ENCODE data around the gene ARHGAP22.

ARHGAP22 gene

DNA sequence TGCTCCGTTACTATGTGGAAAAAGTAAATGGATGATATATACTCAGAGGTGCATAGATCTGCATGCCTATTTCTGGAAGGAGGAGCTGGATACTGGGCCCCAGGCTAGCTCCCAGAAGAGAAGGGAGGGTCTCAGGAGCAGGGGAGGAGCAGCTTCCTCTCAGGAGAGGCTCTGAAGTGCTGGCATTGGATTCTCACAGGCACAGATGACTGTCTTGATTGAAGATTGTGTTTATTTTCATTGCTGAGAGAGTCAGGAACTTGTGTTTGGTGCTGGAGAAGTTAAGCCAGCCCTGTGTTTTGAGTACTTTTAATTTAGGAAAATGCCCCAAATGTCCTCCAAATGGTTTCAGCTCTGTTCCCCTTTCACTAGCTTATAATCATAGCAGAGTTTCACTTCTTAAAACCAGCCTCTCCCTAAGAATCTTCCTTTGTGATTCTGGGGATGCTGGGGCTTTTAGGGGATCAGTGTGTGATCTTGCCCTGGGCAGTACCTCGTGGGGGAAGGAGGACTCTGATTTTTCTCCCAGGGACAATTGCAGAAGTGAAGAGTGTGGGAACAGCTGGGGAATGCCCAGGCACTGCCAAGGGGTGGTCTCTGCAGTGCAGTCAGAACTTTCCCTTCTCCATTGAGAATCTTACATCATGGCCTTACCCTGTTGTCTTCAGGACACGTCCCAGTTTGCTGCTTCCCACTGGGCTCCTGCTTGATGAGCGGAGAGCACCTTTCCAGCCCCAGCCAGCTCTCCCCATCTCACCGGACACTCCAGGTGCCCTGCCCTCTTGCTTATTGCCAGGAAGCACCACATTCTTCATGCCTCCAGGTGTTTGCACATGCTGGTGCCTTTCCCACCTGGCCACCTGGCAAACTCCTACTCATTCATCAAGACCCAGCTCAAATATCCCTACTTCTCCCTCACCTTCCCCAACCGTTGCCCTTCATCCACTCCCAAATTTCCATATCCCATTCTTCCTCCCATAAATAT is 102.8 kb downstream of the ARHGAP22 start:
- Histone ChIP-seq H3K9ac (ENCODE audit: low read depth in 1 of 2, low read length in 2 of 2) (no peak overlapping the region), H3K9me3 (ENCODE audit: control insufficient read depth in 2 of 2, low read length in 2 of 2) (no peaks in the 10 kb centered on the region), H3K4me3 (ENCODE audit: low read length in 2 of 2) (no peak overlapping the region), H3K4me1 (ENCODE audit: control insufficient read depth in 2 of 2, insufficient read depth in 2 of 2, low read length in 2 of 2) (no peaks in the 10 kb centered on the region), H3K27me3 (ENCODE audit: control insufficient read depth in 2 of 2, insufficient read depth in 2 of 2, low read length in 2 of 2) (no peaks in the 10 kb centered on the region), H3K27ac (ENCODE audit: low read depth in 2 of 2, low read length in 2 of 2) (no peak overlapping the region), H3K36me3 (ENCODE audit: control insufficient read depth in 2 of 2, insufficient read depth in 2 of 2, low read length in 2 of 2) (no peaks in the 10 kb centered on the region)

DNA sequence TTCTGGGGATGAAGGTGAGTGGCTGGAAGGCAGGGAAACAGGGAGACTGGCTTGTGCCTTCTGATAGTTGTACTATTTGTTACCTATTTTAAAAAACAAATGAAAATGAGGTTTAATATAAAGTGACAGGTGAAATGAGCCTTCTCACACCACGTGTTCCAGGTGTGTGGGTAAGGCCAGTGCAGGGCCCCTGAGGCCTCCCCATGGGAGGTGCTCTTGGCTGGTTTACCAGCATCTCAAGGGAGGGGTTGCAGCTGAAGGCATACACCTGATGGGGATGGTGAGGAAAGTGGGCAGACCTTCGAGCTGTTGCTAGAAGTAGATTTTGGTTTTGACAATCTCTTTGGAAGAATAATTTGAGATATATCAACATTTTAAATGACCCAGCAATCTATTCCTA is 103.6 kb downstream of the ARHGAP22 start:
- H3K27me3 ChIP-seq (ENCODE audit: control insufficient read depth in 2 of 2, insufficient read depth in 2 of 2, low read length in 2 of 2), result no peaks in the 10 kb centered on the region
- no peak overlapping the region for H3K9ac ChIP-seq (ENCODE audit: low read depth in 1 of 2, low read length in 2 of 2)
- H3K4me1 ChIP-seq (ENCODE audit: control insufficient read depth in 2 of 2, insufficient read depth in 2 of 2, low read length in 2 of 2), result no peaks in the 10 kb centered on the region
- no peaks in the 10 kb centered on the region for H3K9me3 ChIP-seq (ENCODE audit: control insufficient read depth in 2 of 2, low read length in 2 of 2)
- no peak overlapping the region for H3K4me3 ChIP-seq (ENCODE audit: low read length in 2 of 2)
- no peak overlapping the region for H3K27ac ChIP-seq (ENCODE audit: low read depth in 2 of 2, low read length in 2 of 2)
- H3K36me3 ChIP-seq (ENCODE audit: control insufficient read depth in 2 of 2, insufficient read depth in 2 of 2, low read length in 2 of 2), result no peaks in the 10 kb centered on the region

DNA sequence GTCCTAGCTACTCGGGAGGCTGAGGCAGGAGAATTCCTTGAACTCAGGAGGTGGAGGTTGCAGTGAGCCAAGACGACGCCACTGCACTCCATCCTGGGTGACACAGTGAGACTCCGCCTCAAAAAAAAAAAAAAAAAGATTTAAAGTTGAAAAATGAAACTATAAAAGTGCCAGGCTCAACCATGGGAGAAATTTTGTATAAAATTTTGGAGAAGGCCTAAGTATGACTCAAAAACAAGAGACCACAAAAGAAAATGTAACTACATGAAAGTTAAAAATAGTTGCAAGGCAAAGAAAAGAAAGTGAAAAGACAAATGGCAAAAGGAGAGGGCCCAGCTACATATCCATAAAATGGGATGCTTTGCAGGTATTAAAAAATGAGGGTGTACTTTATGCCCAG is 104.1 kb downstream of the ARHGAP22 start:
- Histone ChIP-seq H3K9ac (ENCODE audit: low read depth in 1 of 2, low read length in 2 of 2) (no peak overlapping the region), H3K4me1 (ENCODE audit: control insufficient read depth in 2 of 2, insufficient read depth in 2 of 2, low read length in 2 of 2) (no peaks in the 10 kb centered on the region), H3K36me3 (ENCODE audit: control insufficient read depth in 2 of 2, insufficient read depth in 2 of 2, low read length in 2 of 2) (no peaks in the 10 kb centered on the region), H3K9me3 (ENCODE audit: control insufficient read depth in 2 of 2, low read length in 2 of 2) (no peaks in the 10 kb centered on the region), H3K27me3 (ENCODE audit: control insufficient read depth in 2 of 2, insufficient read depth in 2 of 2, low read length in 2 of 2) (no peaks in the 10 kb centered on the region), H3K27ac (ENCODE audit: low read depth in 2 of 2, low read length in 2 of 2) (no peak overlapping the region), H3K4me3 (ENCODE audit: low read length in 2 of 2) (no peak overlapping the region)

DNA sequence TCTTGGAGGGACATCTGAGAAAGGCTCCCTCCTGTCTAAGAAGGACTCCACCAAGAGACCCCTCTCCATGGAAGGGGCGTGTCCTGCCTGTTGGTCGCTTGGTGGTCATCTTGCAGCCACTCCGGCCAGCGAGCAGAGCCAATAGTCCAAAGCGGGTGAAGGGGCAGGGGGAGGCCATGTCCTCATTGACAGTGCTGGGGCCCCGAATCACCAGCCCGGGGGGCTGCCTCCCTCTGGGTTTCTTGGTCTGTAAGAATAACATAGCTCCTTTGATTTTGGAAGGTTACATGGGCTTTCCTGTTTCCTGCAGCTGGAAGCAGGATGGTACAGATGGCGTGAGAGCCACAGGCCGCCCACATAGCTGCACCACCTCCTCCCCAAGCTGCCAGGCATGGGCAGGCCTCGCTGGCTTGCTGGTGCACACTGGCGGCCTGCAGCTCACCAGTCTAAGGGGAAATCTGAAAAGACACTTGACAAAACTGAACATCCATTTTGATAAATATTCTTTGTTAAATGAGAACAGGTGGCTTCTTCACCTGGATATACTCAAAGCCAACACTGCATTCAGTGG is 105.8 kb downstream of the ARHGAP22 start:
- H3K9me3 ChIP-seq (ENCODE audit: control insufficient read depth in 2 of 2, low read length in 2 of 2), result no peaks in the 10 kb centered on the region
- H3K27ac ChIP-seq (ENCODE audit: low read depth in 2 of 2, low read length in 2 of 2), result no peak overlapping the region
- H3K27me3 ChIP-seq (ENCODE audit: control insufficient read depth in 2 of 2, insufficient read depth in 2 of 2, low read length in 2 of 2), result no peaks in the 10 kb centered on the region
- H3K4me1 ChIP-seq (ENCODE audit: control insufficient read depth in 2 of 2, insufficient read depth in 2 of 2, low read length in 2 of 2), result no peaks in the 10 kb centered on the region
- H3K4me3 ChIP-seq (ENCODE audit: low read length in 2 of 2), result no peak overlapping the region
- H3K36me3 ChIP-seq (ENCODE audit: control insufficient read depth in 2 of 2, insufficient read depth in 2 of 2, low read length in 2 of 2), result no peaks in the 10 kb centered on the region
- no peak overlapping the region for H3K9ac ChIP-seq (ENCODE audit: low read depth in 1 of 2, low read length in 2 of 2)

DNA sequence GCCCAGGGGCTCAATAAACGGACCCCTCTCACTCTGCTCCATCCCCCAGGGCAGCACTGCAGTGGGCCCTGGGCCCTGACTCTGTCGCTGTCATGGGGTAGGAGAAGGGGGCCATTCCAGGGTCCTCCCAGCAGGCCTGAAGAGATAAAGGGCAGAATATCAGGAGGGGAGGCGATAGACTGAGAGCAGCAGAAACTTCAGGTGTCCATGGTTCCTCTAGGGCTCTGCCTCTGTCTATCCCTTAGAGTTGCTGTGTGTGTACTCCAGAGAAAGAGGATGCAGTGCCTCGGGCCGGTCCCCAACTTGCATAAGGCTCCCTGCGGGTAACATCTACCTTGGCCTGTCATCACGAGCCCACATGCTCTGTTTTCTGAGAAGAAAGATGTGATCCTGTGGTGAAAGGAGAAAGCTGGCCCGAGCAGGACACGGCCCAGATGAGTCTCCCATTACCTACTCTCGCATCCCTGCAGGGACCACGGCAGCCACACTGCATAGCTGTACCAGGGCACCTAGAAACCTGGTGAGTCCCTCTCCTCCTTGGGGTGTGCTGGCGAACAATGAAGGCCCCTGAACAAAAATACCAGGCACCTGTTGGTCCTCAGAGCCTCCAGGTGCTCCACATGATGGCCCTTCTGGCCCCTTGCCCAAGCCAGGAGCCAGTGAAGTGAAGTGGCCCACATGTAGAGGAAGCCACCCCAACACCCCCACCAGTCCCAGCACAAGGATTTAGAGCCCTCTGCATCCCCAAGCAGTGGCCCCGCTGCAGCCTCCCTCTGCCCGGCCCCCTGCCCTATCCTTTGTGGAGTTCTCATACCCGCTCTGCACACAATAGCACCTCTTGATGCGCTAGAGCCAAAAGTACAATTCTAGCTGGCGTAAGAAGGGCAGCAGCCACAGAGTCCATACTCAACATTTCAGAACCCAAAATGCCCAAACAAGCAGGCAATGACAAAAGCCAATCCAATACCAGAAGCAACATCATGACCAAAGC is 106.8 kb downstream of the ARHGAP22 start:
- no peak overlapping the region for H3K4me3 ChIP-seq (ENCODE audit: low read length in 2 of 2)
- no peaks in the 10 kb centered on the region for H3K36me3 ChIP-seq (ENCODE audit: control insufficient read depth in 2 of 2, insufficient read depth in 2 of 2, low read length in 2 of 2)
- H3K4me1 ChIP-seq (ENCODE audit: control insufficient read depth in 2 of 2, insufficient read depth in 2 of 2, low read length in 2 of 2), result no peaks in the 10 kb centered on the region
- H3K27ac ChIP-seq (ENCODE audit: low read depth in 2 of 2, low read length in 2 of 2), result no peak overlapping the region
- no peak overlapping the region for H3K9ac ChIP-seq (ENCODE audit: low read depth in 1 of 2, low read length in 2 of 2)
- H3K27me3 ChIP-seq (ENCODE audit: control insufficient read depth in 2 of 2, insufficient read depth in 2 of 2, low read length in 2 of 2), result no peaks in the 10 kb centered on the region
- H3K9me3 ChIP-seq (ENCODE audit: control insufficient read depth in 2 of 2, low read length in 2 of 2), result no peaks in the 10 kb centered on the region

DNA sequence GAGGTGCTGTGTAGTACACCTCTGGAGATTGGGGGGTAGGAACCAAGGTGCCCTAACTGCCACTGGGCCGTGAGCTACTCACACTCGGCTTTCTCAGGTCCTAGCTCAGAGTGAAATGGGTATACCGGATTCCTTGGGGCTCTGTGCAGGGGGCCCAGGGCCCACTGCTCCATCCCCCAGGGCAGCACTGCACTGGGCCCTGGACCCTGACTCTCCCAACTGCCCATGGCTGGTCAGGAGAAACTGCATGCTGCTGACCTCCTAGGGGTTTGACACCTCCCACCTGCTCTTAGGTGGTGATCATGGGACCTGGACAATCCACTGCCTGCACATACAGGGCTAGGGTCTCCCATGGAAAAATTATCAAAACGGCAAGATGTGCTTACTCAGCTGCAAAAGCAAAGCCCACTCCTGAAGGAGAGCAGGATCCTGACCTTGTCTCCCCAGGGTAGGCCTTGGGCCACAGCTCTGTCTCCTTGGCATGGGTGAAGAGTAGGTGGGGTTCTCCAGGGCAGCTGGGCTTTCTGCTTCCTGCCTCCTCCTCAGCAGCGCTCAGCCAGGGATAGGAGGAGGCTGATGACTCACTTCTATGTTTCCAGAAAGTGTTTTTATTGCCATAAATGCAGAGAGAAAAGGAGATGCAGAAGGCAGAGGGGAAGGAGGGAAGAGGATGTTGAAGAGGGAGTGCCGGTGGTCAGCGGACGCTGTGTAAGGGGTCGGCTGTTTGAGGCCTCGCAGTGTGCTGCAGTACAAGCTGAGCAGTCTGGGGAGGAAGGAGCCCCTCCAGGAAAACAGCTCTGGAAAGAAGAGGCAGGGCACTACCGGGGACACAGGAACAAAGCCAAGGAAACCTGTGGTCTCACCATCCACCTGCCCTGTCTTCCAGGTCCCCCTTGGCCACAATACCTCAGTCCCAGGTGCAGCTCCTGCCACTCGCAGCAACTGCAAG is 107.8 kb downstream of the ARHGAP22 start:
- H3K27ac ChIP-seq (ENCODE audit: low read depth in 2 of 2, low read length in 2 of 2), result no peak overlapping the region
- H3K9me3 ChIP-seq (ENCODE audit: control insufficient read depth in 2 of 2, low read length in 2 of 2), result no peaks in the 10 kb centered on the region
- H3K9ac ChIP-seq (ENCODE audit: low read depth in 1 of 2, low read length in 2 of 2), result no peak overlapping the region

DNA sequence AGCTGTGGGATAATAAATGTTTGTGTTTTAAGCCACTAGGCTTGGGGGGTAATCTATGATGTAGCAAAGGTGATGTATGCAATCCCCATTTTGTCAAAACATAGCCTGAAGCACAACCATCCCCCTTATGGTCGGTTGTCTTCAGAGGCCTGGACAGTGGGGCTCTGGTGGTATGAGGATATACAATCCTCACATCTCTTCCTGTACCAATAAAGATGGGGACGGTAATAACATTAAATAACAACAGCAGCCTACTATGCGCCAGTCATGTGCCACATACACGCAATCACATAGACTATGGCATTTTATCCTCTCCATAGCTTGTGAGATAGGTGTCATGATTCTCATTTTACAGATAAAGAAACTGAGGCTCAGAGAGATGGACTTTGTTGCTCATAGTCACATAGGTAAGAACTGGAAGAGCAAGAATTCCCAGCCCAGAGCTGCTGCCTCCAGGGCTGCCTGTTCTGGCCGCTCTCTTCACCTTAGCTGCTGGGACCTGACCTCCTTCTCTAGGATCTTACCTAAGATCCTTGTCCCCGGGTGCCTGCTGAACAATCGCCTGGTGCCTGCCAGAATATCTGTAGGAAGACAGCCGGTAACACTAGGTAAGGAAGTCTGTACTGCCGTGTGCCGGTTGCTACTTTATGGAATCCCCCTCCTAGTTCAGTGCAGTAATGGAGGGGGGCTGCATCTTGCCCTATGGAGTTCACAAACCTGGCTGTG is 108.6 kb downstream of the ARHGAP22 start:
- Histone ChIP-seq H3K9me3 (ENCODE audit: control insufficient read depth in 2 of 2, low read length in 2 of 2) (no peaks in the 10 kb centered on the region), H3K27me3 (ENCODE audit: control insufficient read depth in 2 of 2, insufficient read depth in 2 of 2, low read length in 2 of 2) (no peaks in the 10 kb centered on the region), H3K9ac (ENCODE audit: low read depth in 1 of 2, low read length in 2 of 2) (no peak overlapping the region), H3K4me3 (ENCODE audit: low read length in 2 of 2) (no peak overlapping the region), H3K36me3 (ENCODE audit: control insufficient read depth in 2 of 2, insufficient read depth in 2 of 2, low read length in 2 of 2) (no peaks in the 10 kb centered on the region), H3K4me1 (ENCODE audit: control insufficient read depth in 2 of 2, insufficient read depth in 2 of 2, low read length in 2 of 2) (no peaks in the 10 kb centered on the region), H3K27ac (ENCODE audit: low read depth in 2 of 2, low read length in 2 of 2) (no peak overlapping the region)

More for the DNA sequence above, 107.8 kb downstream of the ARHGAP22 start:
- H3K4me3 ChIP-seq (ENCODE audit: low read length in 2 of 2), result no peak overlapping the region
- no peaks in the 10 kb centered on the region for H3K4me1 ChIP-seq (ENCODE audit: control insufficient read depth in 2 of 2, insufficient read depth in 2 of 2, low read length in 2 of 2)
- H3K27me3 ChIP-seq (ENCODE audit: control insufficient read depth in 2 of 2, insufficient read depth in 2 of 2, low read length in 2 of 2), result no peaks in the 10 kb centered on the region
- no peaks in the 10 kb centered on the region for H3K36me3 ChIP-seq (ENCODE audit: control insufficient read depth in 2 of 2, insufficient read depth in 2 of 2, low read length in 2 of 2)

DNA sequence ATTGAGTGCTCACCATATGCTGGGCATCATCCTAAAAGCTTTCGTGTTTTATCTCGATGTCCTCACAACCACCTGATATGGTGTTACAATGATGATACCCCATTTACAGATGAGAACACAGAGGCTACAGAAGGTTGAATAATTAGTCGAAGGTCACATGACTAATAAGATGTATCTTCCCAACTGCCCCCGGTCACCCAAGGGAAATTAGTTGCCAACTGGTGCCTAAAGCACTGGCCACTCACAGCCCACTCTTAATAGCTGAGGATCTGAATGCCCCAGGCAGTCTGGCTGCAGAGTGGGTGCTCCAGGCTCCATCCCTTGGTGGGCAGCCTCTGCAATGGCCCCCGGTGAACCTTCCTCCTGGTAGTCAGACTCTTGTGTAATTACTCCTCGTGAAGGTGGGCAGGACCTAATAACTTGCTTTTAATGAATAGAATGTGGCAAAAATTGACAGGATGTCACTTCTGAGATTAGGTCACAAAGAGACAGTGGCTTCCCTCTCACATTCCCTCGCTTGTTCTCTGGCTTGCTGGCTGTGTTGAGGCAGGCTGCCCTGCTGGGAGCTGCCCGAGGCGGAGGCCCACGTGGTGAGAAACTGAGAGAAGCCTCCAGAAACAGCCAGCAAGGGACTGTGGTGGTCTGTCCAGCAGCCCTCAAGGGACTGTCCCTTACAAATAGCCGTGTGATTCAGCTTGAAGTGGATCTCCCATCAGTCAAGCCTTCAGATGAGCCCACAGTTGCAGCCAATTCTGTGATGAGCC is 109.4 kb downstream of the ARHGAP22 start:
- Histone ChIP-seq H3K36me3 (ENCODE audit: control insufficient read depth in 2 of 2, insufficient read depth in 2 of 2, low read length in 2 of 2) (no peaks in the 10 kb centered on the region), H3K27me3 (ENCODE audit: control insufficient read depth in 2 of 2, insufficient read depth in 2 of 2, low read length in 2 of 2) (no peaks in the 10 kb centered on the region), H3K9ac (ENCODE audit: low read depth in 1 of 2, low read length in 2 of 2) (no peak overlapping the region), H3K27ac (ENCODE audit: low read depth in 2 of 2, low read length in 2 of 2) (no peak overlapping the region), H3K4me1 (ENCODE audit: control insufficient read depth in 2 of 2, insufficient read depth in 2 of 2, low read length in 2 of 2) (no peaks in the 10 kb centered on the region), H3K4me3 (ENCODE audit: low read length in 2 of 2) (no peak overlapping the region), H3K9me3 (ENCODE audit: control insufficient read depth in 2 of 2, low read length in 2 of 2) (no peaks in the 10 kb centered on the region)
